AG04450 (cell line): Measurements from ENCODE around the gene AMIGO2. TPM values are rescaled to one million over a fixed set of nuclear protein-coding genes. Genes with fewer than 3 reads are reported as not detected.

Experiments
- CTCF ChIA-PET: fragments of 300-600, 350-600 bp; formaldehyde crosslinking; extraction: SDS; loops from one replicate; lab custom pipeline; 2022; ENCODE audit warnings: antibody characterized with exemption, inconsistent platforms; lab: Charles Lee
- POLR2A ChIA-PET: fragments of 350-600 bp; formaldehyde crosslinking; extraction: SDS; loops from one replicate; lab custom pipeline; 2021; ENCODE audit warnings: antibody characterized with exemption, inconsistent platforms; lab: Yijun Ruan, JAX
- DNase-seq: peaks from one replicate; pipeline ENCODE4 v3.0.0-alpha.2; 2011; ENCODE audit warnings: low read depth, low spot score
- H3K27ac ChIP-seq: one replicate; pipeline ENCODE4 v1.5.1; 2012; ENCODE audit warnings: low read depth, low read length, control low read depth
- H3K27me3 ChIP-seq: one replicate; pipeline ENCODE4 v1.6.0; 2012; ENCODE audit warnings: low read length; ENCODE audit not compliant: control insufficient read depth, insufficient read depth
- H3K4me3 ChIP-seq: 2 replicates; pipeline ENCODE4 v1.5.1; 2011; ENCODE audit warnings: mild to moderate bottlenecking, low read depth, low read length, control low read depth
- H3K9me3 ChIP-seq: 2 replicates; pipeline ENCODE4 v1.5.1; 2012; ENCODE audit warnings: low read length; ENCODE audit not compliant: control insufficient read depth, insufficient read depth
- CTCF ChIP-seq: IDR thresholded peaks from 2 replicates; pipeline ENCODE4 v1.5.1; 2011; ENCODE audit warnings: low read depth, low read length, control low read depth, inconsistent platforms
- polyA plus RNA-seq: library from polyadenylated mRNA; depleted of rRNA; stranded (reverse); fragments of >200 nt; gene quantifications from 2 replicates; pipeline ENCODE4 v1.2.3, GENCODE V29; 2011

Gene AMIGO2
- polyA plus RNA-seq, 1 experiment: 18.7 TPM

- CTCF ChIA-PET: interaction anchor here (0.8 kb wide), 1 partner anchor 8 kb away, joined by 3 read pairs; no protein-coding TSS in a partner anchor
- Histone ChIP-seq H3K27me3 (no peaks in the 10 kb centered on the region), H3K27ac (no peak overlapping the region), H3K4me3 (no peak overlapping the region), H3K9me3 (no peaks in the 10 kb centered on the region)
- no peak for DNase-seq
- TF ChIP-seq CTCF: no peak
- POLR2A ChIA-PET: no interaction called here
These were observed 8.5 kb upstream of the AMIGO2 start for GRCh38 chr12:47088021-47088944.

DNA sequence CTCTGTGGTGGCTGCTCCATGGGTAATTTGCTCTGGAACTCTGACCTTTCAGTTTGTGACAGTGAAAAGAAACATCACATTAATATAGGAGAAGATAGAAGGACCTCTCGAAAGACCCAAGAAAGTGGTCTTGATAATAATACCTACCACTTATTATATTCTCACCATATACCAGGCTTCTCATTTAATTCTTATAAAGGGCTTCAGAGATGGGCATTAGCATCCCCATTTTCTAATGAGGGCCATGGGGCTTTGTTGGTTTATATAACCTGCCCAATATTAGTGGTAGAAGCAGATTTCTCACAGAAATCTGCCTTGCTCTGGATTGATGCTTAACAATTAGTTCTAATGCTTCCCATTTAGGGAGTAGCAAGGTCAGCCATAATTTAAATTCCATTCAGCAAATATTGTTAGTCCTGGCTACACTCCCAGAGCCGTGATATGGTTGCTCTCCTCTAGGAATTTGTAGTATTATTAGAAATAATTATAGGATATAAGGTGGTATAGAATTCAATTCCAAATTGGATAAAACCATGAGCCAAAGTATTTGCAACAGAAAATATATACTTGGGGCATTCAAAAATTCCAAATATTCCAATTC is 7.4 kb upstream of the AMIGO2 start:
- CTCF ChIA-PET: no interaction called here
- Histone ChIP-seq H3K27ac (no peak overlapping the region), H3K4me3 (no peak overlapping the region), H3K27me3 (no peaks in the 10 kb centered on the region), H3K9me3 (no peaks in the 10 kb centered on the region)
- DNase-seq: no peak
- no peak for TF ChIP-seq CTCF
- POLR2A ChIA-PET: no interaction called here

DNA sequence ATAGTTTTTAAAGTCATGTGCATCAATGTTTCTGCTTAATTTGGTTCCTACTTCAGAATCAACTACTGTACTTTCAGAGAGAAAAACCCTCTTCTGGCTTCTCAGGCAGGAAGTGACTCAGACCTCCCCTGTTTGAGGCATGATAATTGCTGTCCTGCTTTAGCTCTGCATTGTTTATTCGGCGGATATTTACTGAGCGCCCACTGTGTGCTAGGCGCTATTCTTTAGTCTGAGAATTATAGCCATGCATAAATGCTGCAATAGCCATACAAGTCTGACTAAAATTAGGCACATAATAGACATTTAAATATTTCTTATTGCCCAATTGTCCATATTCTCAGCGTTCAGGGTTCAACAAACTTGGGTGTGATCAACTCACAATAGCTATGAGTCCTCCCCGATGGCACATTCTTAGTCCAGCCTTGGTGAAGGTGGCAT is 6.1 kb upstream of the AMIGO2 start:
- CTCF ChIA-PET: no interaction called here
- H3K27ac ChIP-seq: no peak overlapping the region
- no peak for DNase-seq

GRCh38 chr12:47084172-47084571 is 4.4 kb upstream of the AMIGO2 start:
- no peaks in the 10 kb centered on the region for H3K27me3 ChIP-seq
- H3K9me3 ChIP-seq: no peaks in the 10 kb centered on the region
- no peak overlapping the region for H3K27ac ChIP-seq
- ChIA-PET POLR2A (interaction anchor here (2.3 kb wide), 1 partner anchor 11 kb away, joined by 8 read pairs; no protein-coding TSS in a partner anchor), CTCF (no interaction called here)
- no peak for TF ChIP-seq CTCF
- no peak overlapping the region for H3K4me3 ChIP-seq
- DNase-seq: no peak

More for the DNA sequence above, 6.1 kb upstream of the AMIGO2 start:
- no peaks in the 10 kb centered on the region for H3K9me3 ChIP-seq
- H3K27me3 ChIP-seq: no peaks in the 10 kb centered on the region
- TF ChIP-seq CTCF: no peak
- POLR2A ChIA-PET: interaction anchor here (1.0 kb wide), 1 partner anchor 9 kb away, joined by 3 read pairs; no protein-coding TSS in a partner anchor
- no peak overlapping the region for H3K4me3 ChIP-seq
